HG03432 (cell line): Measurements from ENCODE around the gene FOXP1.

Experiments used
- ATAC-seq: cut with Tn5 transposase; IDR thresholded peaks from one replicate; pipeline ENCODE4 v1.9.1; 2021; ENCODE audit warnings: mild to moderate bottlenecking, moderate library complexity; ENCODE audit not compliant: unreplicated experiment

FOXP1 gene

GRCh38 chr3:71202848-71203533 is 380.5 kb downstream of the FOXP1 start:
- no peak for ATAC-seq

- no peak for ATAC-seq
Observed at GRCh38 chr3:71201939-71202338, 381.6 kb downstream of the FOXP1 start.

GRCh38 chr3:71197841-71198565 is 385.5 kb downstream of the FOXP1 start:
- ATAC-seq, result no peak

GRCh38 chr3:71195492-71195891 is 388.0 kb downstream of the FOXP1 start:
- no peak for ATAC-seq

- ATAC-seq, result no peak
Observed at GRCh38 chr3:71194785-71195184, 388.7 kb downstream of the FOXP1 start.

- ATAC-seq, result no peak
Observed at GRCh38 chr3:71191031-71191482, 392.5 kb downstream of the FOXP1 start.

- no peak for ATAC-seq
Observed at GRCh38 chr3:71189480-71189879, 394.0 kb downstream of the FOXP1 start.

GRCh38 chr3:71187715-71188114 is 395.8 kb downstream of the FOXP1 start:
- ATAC-seq, result no peak

- no peak for ATAC-seq
Observed at GRCh38 chr3:71186801-71187200, 396.7 kb downstream of the FOXP1 start.

- no peak for ATAC-seq
Observed at GRCh38 chr3:71185733-71186455, 397.6 kb downstream of the FOXP1 start.

- ATAC-seq, result no peak
Observed at GRCh38 chr3:71184252-71184651, 399.3 kb downstream of the FOXP1 start.

- no peak for ATAC-seq
Observed at GRCh38 chr3:71183549-71183948, 400.0 kb downstream of the FOXP1 start.

- ATAC-seq, result no peak
Observed at GRCh38 chr3:71180524-71180923, 403.0 kb downstream of the FOXP1 start.

GRCh38 chr3:71177375-71177774 is 406.2 kb downstream of the FOXP1 start:
- ATAC-seq, result no peak

- ATAC-seq, result no peak
Observed at GRCh38 chr3:71176366-71176765, 407.2 kb downstream of the FOXP1 start.

GRCh38 chr3:71175691-71176365 is 407.7 kb downstream of the FOXP1 start:
- ATAC-seq, result no peak

GRCh38 chr3:71172951-71173350 is 410.6 kb downstream of the FOXP1 start:
- ATAC-seq, result no peak

GRCh38 chr3:71172189-71172588 is 411.3 kb downstream of the FOXP1 start:
- no peak for ATAC-seq

- ATAC-seq, result no peak
Observed at GRCh38 chr3:71171247-71171646, 412.3 kb downstream of the FOXP1 start.

GRCh38 chr3:71168880-71169411 is 414.6 kb downstream of the FOXP1 start:
- ATAC-seq, result no peak

- no peak for ATAC-seq
Observed at GRCh38 chr3:71168121-71168721, 415.3 kb downstream of the FOXP1 start.
